ENCODE measurements around the gene RASL10A. TPM values are rescaled to one million over a fixed set of nuclear protein-coding genes. Genes with fewer than 3 reads are reported as not detected.

Gene RASL10A
- total RNA-seq, 1 donor from 2014 or later: 0.33 TPM

GRCh38 chr22:29325356-29325755, 9.9 kb upstream of the RASL10A start:
- Histone ChIP-seq H3K36me3 (ENCODE audit: control insufficient read depth, insufficient read depth, low read length) (no peaks in the 10 kb centered on the region), H3K27me3 (ENCODE audit: control insufficient read depth, insufficient read depth, low read length) (no peaks in the 10 kb centered on the region), H3K4me3 (ENCODE audit: low read depth, low read length) (no peak overlapping the region)
- no peak for DNase-seq (ENCODE audit: low read depth)
- no peak for TF ChIP-seq CTCF (IDR thresholded peaks at IDR 0.05; ENCODE audit: insufficient read depth, low read length, poor library complexity, severe bottlenecking)

DNA sequence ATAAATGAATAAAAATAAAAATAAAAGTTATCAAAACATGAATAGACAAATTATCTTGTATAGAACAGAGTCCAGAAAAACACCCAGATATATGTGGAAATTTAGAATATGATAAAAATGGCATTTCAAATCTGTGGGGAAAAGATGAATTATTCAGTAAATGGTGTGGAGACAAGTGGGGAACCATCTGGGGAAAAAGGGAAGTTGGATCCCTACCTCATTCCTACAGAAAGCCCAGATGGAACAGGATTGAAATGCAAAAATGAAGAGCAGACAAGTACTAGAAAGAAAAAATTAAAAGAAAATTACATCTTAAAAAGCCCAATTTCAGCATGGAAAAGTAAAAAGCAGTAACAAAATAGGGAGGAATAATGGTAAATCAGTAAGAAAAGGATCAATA, 8.1 kb upstream of the RASL10A start:
- H3K36me3 ChIP-seq (ENCODE audit: control insufficient read depth, insufficient read depth, low read length): no peaks in the 10 kb centered on the region
- H3K4me3 ChIP-seq (ENCODE audit: low read depth, low read length): no peak overlapping the region
- H3K27me3 ChIP-seq (ENCODE audit: control insufficient read depth, insufficient read depth, low read length): no peaks in the 10 kb centered on the region
- TF ChIP-seq CTCF (IDR thresholded peaks at IDR 0.05; ENCODE audit: insufficient read depth, low read length, poor library complexity, severe bottlenecking): no peak
- DNase-seq (ENCODE audit: low read depth): no peak

DNA sequence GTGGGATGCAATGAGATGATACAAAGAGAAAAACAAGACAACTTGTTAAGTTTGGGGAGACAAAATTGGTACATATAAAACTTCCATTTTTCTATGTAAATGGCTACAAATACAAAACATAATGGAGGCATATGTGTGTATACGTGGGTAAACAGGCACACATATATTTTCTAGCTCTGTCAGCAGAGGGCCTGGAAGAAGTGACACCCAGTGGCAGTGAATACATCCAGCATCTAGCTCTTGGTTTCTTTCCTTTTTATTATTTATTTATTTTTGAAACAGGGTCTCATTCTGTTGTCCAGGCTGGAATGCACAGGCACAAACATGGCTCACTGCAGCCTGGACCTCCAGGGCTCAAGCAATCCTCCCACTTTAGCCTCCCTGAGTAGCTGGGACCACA, 5.0 kb upstream of the RASL10A start:
- Histone ChIP-seq H3K4me3 (ENCODE audit: low read depth, low read length) (no peak overlapping the region), H3K36me3 (ENCODE audit: control insufficient read depth, insufficient read depth, low read length) (no peaks in the 10 kb centered on the region), H3K27me3 (ENCODE audit: control insufficient read depth, insufficient read depth, low read length) (peaks cover 15% of the 10 kb centered on the region)
- no peak for DNase-seq (ENCODE audit: low read depth)
- peak; percentile 3 for TF ChIP-seq CTCF (IDR thresholded peaks at IDR 0.05; ENCODE audit: insufficient read depth, low read length, poor library complexity, severe bottlenecking)

DNA sequence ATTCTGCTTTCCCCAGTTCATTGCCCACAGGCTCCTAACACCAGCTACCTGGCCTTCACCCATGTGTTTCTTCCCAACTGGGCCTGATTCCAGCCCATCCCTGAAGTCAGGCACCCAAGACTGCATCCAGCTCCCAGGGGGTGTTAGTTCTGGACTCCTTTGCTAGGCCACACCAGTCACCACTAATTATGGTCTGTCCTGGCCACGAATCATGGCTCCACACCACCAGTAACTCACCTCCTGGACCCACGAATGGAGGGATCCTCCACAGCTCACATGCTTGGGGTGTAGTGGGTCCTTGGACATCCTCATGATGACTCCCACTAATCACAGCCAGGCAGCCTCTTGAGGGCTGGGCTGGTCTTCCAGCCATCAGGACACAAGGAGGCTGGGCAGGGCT, 3.6 kb upstream of the RASL10A start:
- H3K4me3 ChIP-seq (ENCODE audit: low read depth, low read length): no peak overlapping the region
- no peak for TF ChIP-seq CTCF (IDR thresholded peaks at IDR 0.05; ENCODE audit: insufficient read depth, low read length, poor library complexity, severe bottlenecking)
- DNase-seq (ENCODE audit: low read depth): no peak
- H3K36me3 ChIP-seq (ENCODE audit: control insufficient read depth, insufficient read depth, low read length): no peaks in the 10 kb centered on the region
- peaks cover 29% of the 10 kb centered on the region for H3K27me3 ChIP-seq (ENCODE audit: control insufficient read depth, insufficient read depth, low read length)

GRCh38 chr22:29317827-29318454, 2.4 kb upstream of the RASL10A start:
- H3K27me3 ChIP-seq (ENCODE audit: control insufficient read depth, insufficient read depth, low read length): peaks cover 40% of the 10 kb centered on the region
- H3K36me3 ChIP-seq (ENCODE audit: control insufficient read depth, insufficient read depth, low read length): no peaks in the 10 kb centered on the region
- H3K4me3 ChIP-seq (ENCODE audit: low read depth, low read length): no peak overlapping the region
- DNase-seq (ENCODE audit: low read depth): no peak
- no peak for TF ChIP-seq CTCF (IDR thresholded peaks at IDR 0.05; ENCODE audit: insufficient read depth, low read length, poor library complexity, severe bottlenecking)
